GM12873 (cell line): ENCODE data around the gene MRAS.

Source experiments
- CTCF ChIP-seq: IDR thresholded peaks from 2 replicates; pipeline ENCODE4 v1.5.1; 2012; ENCODE audit warnings: low read depth, mild to moderate bottlenecking, moderate library complexity, low read length, control low read depth; ENCODE audit not compliant: insufficient read depth; ENCODE audit errors: missing control alignments

The MRAS gene

GRCh38 chr3:138355071-138355470 is 6.7 kb downstream of the MRAS start:
- no peak for TF ChIP-seq CTCF

- TF ChIP-seq CTCF = no peak
These were observed 8.5 kb downstream of the MRAS start for GRCh38 chr3:138356730-138357405.

GRCh38 chr3:138359148-138359918 is 11.0 kb downstream of the MRAS start:
- TF ChIP-seq CTCF = no peak

- no peak for TF ChIP-seq CTCF
These were observed 11.8 kb downstream of the MRAS start for GRCh38 chr3:138359919-138360868.

GRCh38 chr3:138360869-138361525 is 12.6 kb downstream of the MRAS start:
- no peak for TF ChIP-seq CTCF

- TF ChIP-seq CTCF = no peak
These were observed 13.2 kb downstream of the MRAS start for GRCh38 chr3:138361561-138361971.
